GM18519 (cell line): ENCODE results near the gene UBE2K.
"Not testable (repeated sequence)": the region's sequence is repeated elsewhere in the genome, so short reads cannot be mapped to it uniquely, and the experiment has no call there.

ENCODE experiments used
- ATAC-seq: cut with Tn5 transposase; IDR thresholded peaks from one replicate; pipeline ENCODE4 v1.9.1; 2021; ENCODE audit warnings: mild to moderate bottlenecking, moderate library complexity; ENCODE audit not compliant: unreplicated experiment, low FRiP score

The UBE2K gene

DNA sequence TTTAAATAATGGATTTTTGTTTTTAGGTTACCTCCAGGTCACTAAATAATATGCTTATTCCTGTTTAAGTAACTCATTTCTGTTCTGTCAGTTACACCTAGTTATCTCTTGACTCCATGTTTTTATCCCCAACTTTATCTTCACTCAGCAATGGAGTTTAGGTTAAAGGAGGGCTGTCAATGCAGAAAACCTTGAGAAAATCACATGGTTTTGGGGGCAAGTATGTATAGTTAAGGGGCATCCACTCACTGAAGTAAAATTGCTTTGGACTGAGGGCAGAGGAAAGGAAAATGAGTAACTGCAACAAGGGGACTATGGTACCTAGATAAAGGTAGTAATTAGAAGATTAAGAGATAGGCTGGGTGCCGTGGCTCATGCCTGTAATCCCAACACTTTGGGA lies 87.1 kb downstream of the UBE2K start:
- no peak for ATAC-seq

- ATAC-seq = no peak
Observed at GRCh38 chr4:39786838-39787237, 88.9 kb downstream of the UBE2K start.

- ATAC-seq = no peak
Observed at GRCh38 chr4:39792128-39792527, 94.2 kb downstream of the UBE2K start.

- ATAC-seq = no peak
Observed at GRCh38 chr4:39792529-39792928, 94.6 kb downstream of the UBE2K start.

GRCh38 chr4:39792976-39793375 lies 95.0 kb downstream of the UBE2K start:
- ATAC-seq = not testable (repeated sequence)

DNA sequence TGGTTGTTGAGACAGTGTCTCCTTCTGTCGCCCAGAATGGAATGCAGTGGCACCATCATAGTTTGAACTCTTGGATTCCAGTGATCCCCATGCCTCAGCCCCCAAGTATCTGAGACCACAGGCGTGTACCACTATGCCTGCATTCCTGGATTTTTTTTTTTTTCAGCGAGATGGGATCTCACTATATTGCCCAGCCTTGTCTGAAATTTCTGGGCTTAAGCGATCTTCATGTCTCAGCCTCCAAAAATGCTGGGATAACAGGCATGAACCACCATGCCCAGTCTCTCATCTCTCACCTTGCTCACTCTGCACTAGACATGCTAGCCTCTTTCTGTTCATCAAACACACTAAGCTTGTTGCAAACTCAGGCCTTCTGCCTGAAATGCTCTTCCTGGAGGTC lies 104.1 kb downstream of the UBE2K start:
- ATAC-seq = no peak

GRCh38 chr4:39808231-39808749 lies 110.4 kb downstream of the UBE2K start:
- no peak for ATAC-seq

GRCh38 chr4:39812500-39812899 lies 114.6 kb downstream of the UBE2K start:
- no peak for ATAC-seq

DNA sequence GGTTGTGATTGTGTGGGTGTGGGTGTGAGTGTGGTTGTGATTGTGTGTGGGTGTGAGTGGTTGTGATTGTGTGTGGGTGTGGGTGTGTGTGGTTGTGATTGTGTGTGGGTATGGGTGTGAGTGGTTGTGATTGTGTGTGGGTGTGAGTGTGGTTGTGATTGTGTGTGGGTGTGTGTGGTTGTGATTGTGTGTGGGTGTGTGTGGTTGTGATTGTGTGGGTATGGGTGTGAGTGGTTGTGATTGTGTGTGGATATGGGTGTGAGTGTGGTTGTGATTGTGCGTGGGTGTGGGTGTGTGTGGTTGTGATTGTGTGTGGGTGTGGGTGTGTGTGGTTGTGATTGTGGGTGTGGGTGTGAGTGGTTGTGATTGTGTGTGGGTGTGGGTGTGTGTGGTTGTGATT lies 115.1 kb downstream of the UBE2K start:
- ATAC-seq = not testable (repeated sequence)

- not testable (repeated sequence) for ATAC-seq
Observed at GRCh38 chr4:39813761-39814160, 115.8 kb downstream of the UBE2K start.

DNA sequence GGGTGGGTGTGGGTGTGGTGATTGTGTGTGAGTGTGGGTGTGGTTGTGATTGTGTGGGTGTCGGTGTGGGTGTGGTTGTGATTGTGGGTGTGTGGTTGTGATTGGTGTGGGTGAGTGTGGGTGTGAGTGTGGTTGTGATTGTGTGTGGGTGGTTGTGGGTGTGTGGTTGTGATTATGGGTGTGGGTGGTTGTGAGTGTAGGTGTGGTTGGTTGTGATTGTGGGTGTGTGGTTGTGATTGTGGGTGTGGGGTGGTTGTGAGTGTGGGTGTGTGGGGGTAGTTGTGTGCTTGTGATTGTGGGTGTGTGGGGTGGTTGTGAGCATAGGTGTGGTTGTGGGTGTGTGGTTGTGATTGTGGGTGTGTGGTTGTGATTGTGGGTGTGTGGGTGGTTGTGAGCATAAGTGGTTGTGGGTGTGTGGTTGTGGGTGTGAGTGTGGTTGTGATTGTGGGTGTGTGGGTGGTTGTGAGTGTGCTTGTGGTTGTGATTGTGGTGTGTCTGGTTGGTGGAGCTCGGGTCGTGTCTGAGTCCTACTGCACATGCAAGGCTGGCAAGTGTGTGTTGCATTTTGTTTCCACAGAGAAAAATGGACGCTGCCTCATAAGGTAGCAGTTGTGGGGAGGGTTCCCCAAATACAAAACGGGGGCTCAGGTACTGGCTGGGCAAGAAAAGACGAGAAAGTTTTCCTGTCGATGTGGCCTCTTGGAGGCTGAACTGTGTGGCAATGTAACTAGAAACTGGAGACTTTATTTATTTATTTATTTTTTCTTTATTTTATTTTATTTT lies 116.7 kb downstream of the UBE2K start:
- no peak for ATAC-seq

GRCh38 chr4:39818646-39819045 lies 120.7 kb downstream of the UBE2K start:
- ATAC-seq = no peak

DNA sequence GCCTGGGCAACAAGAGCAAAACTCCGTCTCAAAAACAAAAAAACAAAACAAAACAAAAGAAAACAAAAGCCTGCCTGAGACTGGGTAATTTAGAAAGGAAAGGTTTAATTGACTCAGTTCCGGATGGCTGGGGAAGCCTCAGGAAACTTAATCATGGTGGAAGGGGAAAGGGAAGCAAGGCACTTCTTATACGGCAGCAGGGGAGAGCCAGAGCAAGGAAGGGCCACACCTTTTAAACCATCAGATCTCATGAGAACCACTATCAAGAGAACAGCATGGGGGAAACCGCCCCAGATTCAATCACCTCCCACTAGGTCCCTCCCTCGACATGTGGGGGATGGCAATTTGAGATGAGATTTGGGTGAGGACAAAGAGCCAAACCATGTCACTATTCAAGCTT lies 122.2 kb downstream of the UBE2K start:
- ATAC-seq = no peak

- ATAC-seq = no peak
Observed at GRCh38 chr4:39821951-39822350, 124.0 kb downstream of the UBE2K start.

DNA sequence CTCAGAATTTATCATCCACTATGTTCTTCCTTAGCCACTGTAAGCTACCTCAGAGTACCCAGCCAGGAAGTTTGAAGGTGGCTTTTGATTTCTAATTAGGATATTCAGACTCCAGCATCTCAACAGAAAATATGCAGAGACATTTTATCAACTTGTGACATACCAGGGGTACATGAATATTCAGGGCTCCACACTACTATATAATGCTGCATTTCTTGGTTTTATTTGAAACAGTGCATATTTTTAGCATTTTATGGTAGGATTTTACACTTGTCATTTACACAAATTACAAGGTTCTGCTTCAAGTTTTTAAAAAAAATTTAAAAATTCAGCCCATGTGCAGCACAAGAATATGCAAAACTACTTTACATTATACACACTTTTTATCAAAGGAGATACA lies 124.7 kb downstream of the UBE2K start:
- no peak for ATAC-seq

GRCh38 chr4:39823191-39823590 lies 125.3 kb downstream of the UBE2K start:
- no peak for ATAC-seq

GRCh38 chr4:39825090-39825489 lies 127.2 kb downstream of the UBE2K start:
- no peak for ATAC-seq

DNA sequence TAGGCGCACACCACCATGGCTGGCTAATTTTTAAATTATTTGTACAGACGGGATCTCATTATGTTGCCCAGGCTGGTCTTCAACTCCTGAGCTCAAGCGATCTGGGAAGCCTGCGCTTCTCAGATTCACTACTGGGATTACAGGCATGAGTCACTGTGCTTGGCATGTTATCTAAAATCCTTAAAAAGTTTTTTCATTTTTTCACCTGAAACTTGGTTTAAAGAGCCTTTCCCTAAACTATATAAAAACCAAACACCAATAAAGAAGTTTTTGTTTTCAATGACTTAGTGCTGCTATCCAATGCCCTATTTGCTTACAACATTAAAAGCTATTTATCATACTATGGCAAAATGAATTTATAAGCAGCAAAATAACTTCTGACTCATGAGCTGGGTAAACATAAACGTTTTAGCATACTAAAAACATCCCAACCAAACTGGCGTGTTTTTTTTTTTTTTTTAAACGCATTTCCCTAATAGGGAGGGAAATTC lies 127.8 kb downstream of the UBE2K start:
- ATAC-seq = no peak
